ENCODE measurements around the gene TAMM41. TPM values are rescaled to one million over a fixed set of nuclear protein-coding genes. Genes with fewer than 3 reads are reported as not detected.

Gene TAMM41
- total and polyA plus RNA-seq, 9 of the 15 experiments (the other 6 are each of a cell fraction or from before 2014, with no cell fraction given): 8.6 to 74.6 (median 29.3) TPM

DNA sequence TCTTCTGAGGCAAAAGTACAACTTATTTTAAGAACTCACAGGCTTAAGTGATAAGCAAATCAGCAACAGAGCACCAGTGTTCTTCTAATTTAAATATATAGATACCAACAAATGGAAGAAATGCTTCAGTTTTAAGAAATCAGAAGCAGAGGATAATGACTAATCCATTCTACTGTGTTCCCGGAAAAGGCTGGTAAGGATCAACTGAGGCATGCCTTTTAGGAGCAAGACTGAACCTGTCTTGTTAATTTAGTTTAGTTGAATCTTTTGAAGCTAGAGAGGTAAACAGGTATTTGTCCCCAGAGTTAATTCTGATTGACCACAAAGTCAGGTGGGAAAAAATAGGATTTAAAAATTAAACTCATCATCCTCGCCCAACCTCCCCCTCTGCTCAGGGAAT lies 51.8 kb downstream of the TAMM41 start:
- DNase-seq (ENCODE audit: extremely low read depth in 1 of 4, low spot score in 3 of 4) (no peak), FAIRE-seq (no peak), ATAC-seq (no peak)
- no peak overlapping the region for H3K4me2 ChIP-seq (ENCODE audit: insufficient read depth, low read length)
- ChIA-PET CTCF (ENCODE audit: low intra/inter-chr PET ratio) (no interaction called here), POLR2A (interaction anchor here (0.7 to 1.6 kb wide), 2 partner anchors 12 to 21 kb away, joined by 3 to 4 read pairs; no protein-coding TSS in a partner anchor)
- H3K4me1 ChIP-seq (replicated peaks in 1 of 2; ENCODE audit: control insufficient read depth in 2 of 2, insufficient read depth in 2 of 2, low read length in 2 of 2): no peaks in the 10 kb centered on the region
- H3K9me1 ChIP-seq (ENCODE audit: control insufficient read depth, insufficient read depth, low read length): no peaks in the 10 kb centered on the region
- BruUV-seq (replicated peaks): no TSS peak
- H3K9ac ChIP-seq (ENCODE audit: insufficient read depth in 1 of 2, low read depth in 2 of 2, low read length in 2 of 2): no peak overlapping the region
- H3K27me3 ChIP-seq (ENCODE audit: control insufficient read depth in 2 of 2, insufficient read depth in 2 of 2, low read length in 2 of 2): no peaks in the 10 kb centered on the region
- no peak overlapping the region for H3K27ac ChIP-seq (ENCODE audit: extremely low read depth, low read depth, low read length)
- H3K79me2 ChIP-seq (ENCODE audit: control insufficient read depth, insufficient read depth, low read length): no peaks in the 10 kb centered on the region
- H3K4me3 ChIP-seq: no peak overlapping the region
- H3K36me3 ChIP-seq (ENCODE audit: control insufficient read depth, insufficient read depth, low read length): peaks cover 84% of the 10 kb centered on the region
- H3K9me3 ChIP-seq (replicated peaks; ENCODE audit: control insufficient read depth, insufficient read depth, low read depth, low read length): no peaks in the 10 kb centered on the region
- H4K20me1 ChIP-seq (replicated peaks; ENCODE audit: control insufficient read depth, insufficient read depth, low read length): no peaks in the 10 kb centered on the region
- in situ Hi-C loops (cut with MboI): no loop called here
- WGBS (ENCODE audit: insufficient coverage, low coverage, missing lambda C conversion rate): 98% methylated on average over 2 of the region's 2 CpGs
- H2AFZ ChIP-seq (ENCODE audit: low read depth, low read length): no peak overlapping the region
- intact Hi-C loops (cut with micrococcal nuclease): no loop called here
- no peak for TF ChIP-seq GATAD2B (IDR thresholded peaks at IDR 0.05; ENCODE audit: borderline replicate concordance)
- no peak for TF ChIP-seq RFX5 (IDR thresholded peaks at IDR 0.05; ENCODE audit: low read depth, low read length)
- TF ChIP-seq, protein P1, sequence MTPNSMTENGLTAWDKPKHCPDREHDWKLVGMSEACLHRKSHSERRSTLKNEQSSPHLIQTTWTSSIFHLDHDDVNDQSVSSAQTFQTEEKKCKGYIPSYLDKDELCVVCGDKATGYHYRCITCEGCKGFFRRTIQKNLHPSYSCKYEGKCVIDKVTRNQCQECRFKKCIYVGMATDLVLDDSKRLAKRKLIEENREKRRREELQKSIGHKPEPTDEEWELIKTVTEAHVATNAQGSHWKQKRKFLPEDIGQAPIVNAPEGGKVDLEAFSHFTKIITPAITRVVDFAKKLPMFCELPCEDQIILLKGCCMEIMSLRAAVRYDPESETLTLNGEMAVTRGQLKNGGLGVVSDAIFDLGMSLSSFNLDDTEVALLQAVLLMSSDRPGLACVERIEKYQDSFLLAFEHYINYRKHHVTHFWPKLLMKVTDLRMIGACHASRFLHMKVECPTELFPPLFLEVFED (CRISPR knock-in tag; conservative IDR thresholded peaks at IDR 0.05): no peak
- no peak for TF ChIP-seq OTX1 (CRISPR knock-in tag; IDR thresholded peaks at IDR 0.05)
- TF ChIP-seq, protein P2, sequence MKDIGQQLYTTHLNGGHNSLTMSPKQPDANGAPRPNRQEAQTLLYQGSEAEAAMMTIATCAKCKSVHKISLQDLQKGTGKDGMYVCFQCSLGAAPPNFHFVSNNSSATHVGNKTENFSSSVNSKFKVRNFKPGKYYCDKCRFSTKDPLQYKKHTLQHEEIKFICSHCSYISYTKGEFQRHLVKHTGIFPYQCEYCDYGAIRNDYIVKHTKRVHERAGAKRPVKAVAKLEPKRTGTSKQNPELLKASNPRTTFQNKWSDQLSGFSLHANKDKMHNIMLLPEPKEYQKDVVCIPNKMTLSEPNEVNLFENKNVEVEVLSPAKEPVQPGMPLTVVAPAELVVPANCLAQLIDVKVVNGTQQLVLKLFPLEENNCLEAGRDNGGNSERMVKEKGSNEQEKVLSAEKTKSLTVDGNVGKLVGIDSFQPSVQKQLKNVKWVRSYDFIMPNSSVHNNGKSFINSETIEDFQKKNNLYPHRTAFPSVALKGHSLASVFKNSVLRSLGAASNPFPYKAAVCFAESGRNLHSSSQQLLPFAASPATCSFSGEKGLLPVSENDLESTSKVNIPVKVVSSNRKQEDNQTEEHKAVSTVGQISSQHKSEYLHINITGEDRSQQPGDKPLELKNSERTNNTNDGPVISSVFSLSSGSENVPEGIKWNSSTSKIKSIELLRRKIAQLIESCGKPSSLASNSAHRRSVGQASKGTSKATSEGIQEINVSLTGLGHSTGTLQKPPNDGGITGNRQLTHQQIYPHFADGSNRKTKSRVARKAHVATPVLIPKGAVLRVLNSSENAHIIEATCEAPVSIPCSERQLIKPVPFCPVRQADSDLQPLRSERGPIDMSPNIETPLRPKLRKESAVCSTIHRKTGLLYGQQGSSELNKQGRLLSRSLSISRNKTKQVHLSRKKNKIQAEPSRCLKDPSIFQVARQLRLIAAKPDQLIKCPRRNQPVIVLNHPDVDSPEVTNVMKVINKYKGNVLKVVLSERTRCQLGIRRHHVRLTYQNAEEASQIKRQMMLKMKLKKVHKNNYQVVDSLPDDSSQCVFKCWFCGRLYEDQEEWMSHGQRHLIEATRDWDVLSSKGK (CRISPR knock-in tag; IDR thresholded peaks at IDR 0.05): no peak
- no peak for TF ChIP-seq ZBTB8A (IDR thresholded peaks at IDR 0.05; ENCODE audit: partially characterized antibody)
- TF ChIP-seq, protein P3, sequence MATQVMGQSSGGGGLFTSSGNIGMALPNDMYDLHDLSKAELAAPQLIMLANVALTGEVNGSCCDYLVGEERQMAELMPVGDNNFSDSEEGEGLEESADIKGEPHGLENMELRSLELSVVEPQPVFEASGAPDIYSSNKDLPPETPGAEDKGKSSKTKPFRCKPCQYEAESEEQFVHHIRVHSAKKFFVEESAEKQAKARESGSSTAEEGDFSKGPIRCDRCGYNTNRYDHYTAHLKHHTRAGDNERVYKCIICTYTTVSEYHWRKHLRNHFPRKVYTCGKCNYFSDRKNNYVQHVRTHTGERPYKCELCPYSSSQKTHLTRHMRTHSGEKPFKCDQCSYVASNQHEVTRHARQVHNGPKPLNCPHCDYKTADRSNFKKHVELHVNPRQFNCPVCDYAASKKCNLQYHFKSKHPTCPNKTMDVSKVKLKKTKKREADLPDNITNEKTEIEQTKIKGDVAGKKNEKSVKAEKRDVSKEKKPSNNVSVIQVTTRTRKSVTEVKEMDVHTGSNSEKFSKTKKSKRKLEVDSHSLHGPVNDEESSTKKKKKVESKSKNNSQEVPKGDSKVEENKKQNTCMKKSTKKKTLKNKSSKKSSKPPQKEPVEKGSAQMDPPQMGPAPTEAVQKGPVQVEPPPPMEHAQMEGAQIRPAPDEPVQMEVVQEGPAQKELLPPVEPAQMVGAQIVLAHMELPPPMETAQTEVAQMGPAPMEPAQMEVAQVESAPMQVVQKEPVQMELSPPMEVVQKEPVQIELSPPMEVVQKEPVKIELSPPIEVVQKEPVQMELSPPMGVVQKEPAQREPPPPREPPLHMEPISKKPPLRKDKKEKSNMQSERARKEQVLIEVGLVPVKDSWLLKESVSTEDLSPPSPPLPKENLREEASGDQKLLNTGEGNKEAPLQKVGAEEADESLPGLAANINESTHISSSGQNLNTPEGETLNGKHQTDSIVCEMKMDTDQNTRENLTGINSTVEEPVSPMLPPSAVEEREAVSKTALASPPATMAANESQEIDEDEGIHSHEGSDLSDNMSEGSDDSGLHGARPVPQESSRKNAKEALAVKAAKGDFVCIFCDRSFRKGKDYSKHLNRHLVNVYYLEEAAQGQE (IDR thresholded peaks at IDR 0.05; ENCODE audit: borderline replicate concordance): no peak
- TF ChIP-seq, protein P3 (CRISPR knock-in tag; IDR thresholded peaks at IDR 0.05; ENCODE audit: low read depth): no peak
- TF ChIP-seq, protein P4, sequence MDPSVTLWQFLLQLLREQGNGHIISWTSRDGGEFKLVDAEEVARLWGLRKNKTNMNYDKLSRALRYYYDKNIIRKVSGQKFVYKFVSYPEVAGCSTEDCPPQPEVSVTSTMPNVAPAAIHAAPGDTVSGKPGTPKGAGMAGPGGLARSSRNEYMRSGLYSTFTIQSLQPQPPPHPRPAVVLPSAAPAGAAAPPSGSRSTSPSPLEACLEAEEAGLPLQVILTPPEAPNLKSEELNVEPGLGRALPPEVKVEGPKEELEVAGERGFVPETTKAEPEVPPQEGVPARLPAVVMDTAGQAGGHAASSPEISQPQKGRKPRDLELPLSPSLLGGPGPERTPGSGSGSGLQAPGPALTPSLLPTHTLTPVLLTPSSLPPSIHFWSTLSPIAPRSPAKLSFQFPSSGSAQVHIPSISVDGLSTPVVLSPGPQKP (CRISPR knock-in tag; IDR thresholded peaks at IDR 0.05): no peak

Data from K562 (cell line).